OCI-LY1 (cell line): ENCODE data around the gene CDC42BPA.
"Not testable (repeated sequence)": the region's sequence is repeated elsewhere in the genome, so short reads cannot be mapped to it uniquely, and the experiment has no call there.

ENCODE experiments used
- H2AFZ ChIP-seq: fragments of 200-600 bp; sonication (generic), shearing (Covaris generic); 2 replicates; pipeline ENCODE4 v1.6.0; 2014; ENCODE audit warnings: antibody characterized with exemption, mild to moderate bottlenecking, low read length
- H3F3A ChIP-seq: fragments of 200-600 bp; sonication (generic), shearing (Covaris generic); 2 replicates; pipeline ENCODE4 v1.6.0; 2014; ENCODE audit warnings: mild to moderate bottlenecking, antibody characterized with exemption, low read length, moderate library complexity; ENCODE audit not compliant: insufficient read depth
- H3K27ac ChIP-seq: fragments of 200-600 bp; sonication (generic); 2 replicates; pipeline ENCODE4 v1.5.1; 2014; ENCODE audit warnings: low read length, mixed run types, mild to moderate bottlenecking, low read depth; ENCODE audit not compliant: poor library complexity, severe bottlenecking
- H3K27me3 ChIP-seq: fragments of 200-600 bp; sonication (generic); 2 replicates; pipeline ENCODE4 v1.6.0; 2014; ENCODE audit warnings: antibody characterized with exemption, mild to moderate bottlenecking, low read length, moderate library complexity; ENCODE audit not compliant: insufficient read depth
- H3K36me3 ChIP-seq: fragments of 200-600 bp; sonication (generic); 2 replicates; pipeline ENCODE4 v1.6.1; 2014; ENCODE audit warnings: mild to moderate bottlenecking, antibody characterized with exemption, low read length, moderate library complexity, mixed read lengths; ENCODE audit not compliant: insufficient read depth
- H3K4me1 ChIP-seq: fragments of 200-600 bp; sonication (generic); 2 replicates; pipeline ENCODE4 v1.5.1; 2014; ENCODE audit warnings: mild to moderate bottlenecking, low read length, moderate library complexity; ENCODE audit not compliant: insufficient read depth, severe bottlenecking
- H3K4me2 ChIP-seq: fragments of 200-600 bp; sonication (generic), shearing (Covaris generic); 2 replicates; pipeline ENCODE4 v1.6.1; 2014; ENCODE audit warnings: low read length
- H3K4me3 ChIP-seq: fragments of 200-600 bp; sonication (generic); 2 replicates; pipeline ENCODE4 v1.5.1; 2014; ENCODE audit warnings: low read length, low read depth, mild to moderate bottlenecking, mixed read lengths; ENCODE audit not compliant: poor library complexity, severe bottlenecking
- H3K79me2 ChIP-seq: fragments of 200-600 bp; shearing (Covaris generic); 2 replicates; pipeline ENCODE4 v1.6.1; 2016; ENCODE audit warnings: mixed run types, low read length, mixed read lengths; ENCODE audit not compliant: insufficient read depth
- H3K9ac ChIP-seq: fragments of 200-600 bp; sonication (generic), shearing (Covaris generic); 2 replicates; pipeline ENCODE4 v1.6.1; 2014; ENCODE audit warnings: mild to moderate bottlenecking, low read length, mixed read lengths
- H3K9me2 ChIP-seq: fragments of 200-600 bp; sonication (generic), shearing (Covaris generic); 2 replicates; pipeline ENCODE4 v1.6.1; 2014; ENCODE audit warnings: low read depth, mild to moderate bottlenecking, low read length, mixed read lengths
- H3K9me3 ChIP-seq: fragments of 200-600 bp; shearing (Covaris generic); 2 replicates; pipeline ENCODE4 v1.6.1; 2014; ENCODE audit warnings: low read length, mixed read lengths
- H4K20me1 ChIP-seq: fragments of 200-600 bp; sonication (generic), shearing (Covaris generic); 2 replicates; pipeline ENCODE4 v1.6.0; 2016; ENCODE audit warnings: mild to moderate bottlenecking, low read length; ENCODE audit not compliant: insufficient read depth
- EZH2 ChIP-seq: fragments of 200-600 bp; sonication (generic), shearing (Covaris generic); IDR thresholded peaks from 2 replicates; pipeline ENCODE4 v1.8.0; 2017; ENCODE audit warnings: borderline replicate concordance, mixed run types, mild to moderate bottlenecking, antibody characterized with exemption, low read length, moderate library complexity, mixed read lengths
- TF ChIP-seq, protein P1 (sequence below): fragments of 200-600 bp; sonication (generic), shearing (Covaris generic); IDR thresholded peaks from 2 replicates; pipeline ENCODE4 v1.5.1; 2017; ENCODE audit warnings: mild to moderate bottlenecking, antibody characterized with exemption, low read length, moderate library complexity, mixed read lengths

Gene CDC42BPA

GRCh38 chr1:226956942-226957713 is 361.2 kb downstream of the CDC42BPA start:
- Histone ChIP-seq H3K36me3 (no peaks in the 10 kb centered on the region), H3K4me1 (no peaks in the 10 kb centered on the region), H4K20me1 (no peaks in the 10 kb centered on the region), H3K9ac (no peak overlapping the region), H3K79me2 (no peaks in the 10 kb centered on the region), H3K27me3 (no peaks in the 10 kb centered on the region), H3K4me3 (no peak overlapping the region), H3K9me2 (no peaks in the 10 kb centered on the region), H3F3A (no peaks in the 10 kb centered on the region), H2AFZ (no peak overlapping the region), H3K4me2 (no peak overlapping the region), H3K9me3 (no peaks in the 10 kb centered on the region), H3K27ac (no peak overlapping the region)
- TF ChIP-seq EZH2 = no peak
- TF ChIP-seq, protein P1, sequence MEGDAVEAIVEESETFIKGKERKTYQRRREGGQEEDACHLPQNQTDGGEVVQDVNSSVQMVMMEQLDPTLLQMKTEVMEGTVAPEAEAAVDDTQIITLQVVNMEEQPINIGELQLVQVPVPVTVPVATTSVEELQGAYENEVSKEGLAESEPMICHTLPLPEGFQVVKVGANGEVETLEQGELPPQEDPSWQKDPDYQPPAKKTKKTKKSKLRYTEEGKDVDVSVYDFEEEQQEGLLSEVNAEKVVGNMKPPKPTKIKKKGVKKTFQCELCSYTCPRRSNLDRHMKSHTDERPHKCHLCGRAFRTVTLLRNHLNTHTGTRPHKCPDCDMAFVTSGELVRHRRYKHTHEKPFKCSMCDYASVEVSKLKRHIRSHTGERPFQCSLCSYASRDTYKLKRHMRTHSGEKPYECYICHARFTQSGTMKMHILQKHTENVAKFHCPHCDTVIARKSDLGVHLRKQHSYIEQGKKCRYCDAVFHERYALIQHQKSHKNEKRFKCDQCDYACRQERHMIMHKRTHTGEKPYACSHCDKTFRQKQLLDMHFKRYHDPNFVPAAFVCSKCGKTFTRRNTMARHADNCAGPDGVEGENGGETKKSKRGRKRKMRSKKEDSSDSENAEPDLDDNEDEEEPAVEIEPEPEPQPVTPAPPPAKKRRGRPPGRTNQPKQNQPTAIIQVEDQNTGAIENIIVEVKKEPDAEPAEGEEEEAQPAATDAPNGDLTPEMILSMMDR = no peak

DNA sequence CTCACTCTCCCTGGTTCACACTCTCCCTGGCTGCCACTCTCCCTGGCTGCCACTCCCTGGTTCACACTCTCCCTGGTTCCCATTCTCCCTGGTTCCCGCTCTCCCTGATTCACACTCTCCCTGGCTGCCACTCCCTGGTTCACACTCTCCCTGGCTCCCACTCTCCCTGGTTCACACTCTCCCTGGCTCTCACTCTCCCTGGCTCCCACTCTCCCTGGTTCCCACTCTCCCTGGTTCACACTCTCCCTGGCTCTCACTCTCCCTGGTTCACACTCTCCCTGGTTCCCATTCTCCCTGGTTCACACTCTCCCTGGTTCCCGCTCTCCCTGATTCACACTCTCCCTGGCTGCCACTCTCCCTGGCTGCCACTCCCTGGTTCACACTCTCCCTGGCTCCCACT is 362.4 kb downstream of the CDC42BPA start:
- not testable (repeated sequence) for H3K27ac ChIP-seq, H3K4me2 ChIP-seq, H3K27me3 ChIP-seq, H3K9me3 ChIP-seq, H3K9me2 ChIP-seq, H3K36me3 ChIP-seq, H3K79me2 ChIP-seq, H3F3A ChIP-seq, H2AFZ ChIP-seq, H4K20me1 ChIP-seq, H3K4me1 ChIP-seq, H3K9ac ChIP-seq, H3K4me3 ChIP-seq

- Histone ChIP-seq H3K4me3 (no peak overlapping the region), H3K27me3 (no peaks in the 10 kb centered on the region), H3K9ac (no peak overlapping the region), H3K27ac (no peak overlapping the region), H3K9me3 (no peaks in the 10 kb centered on the region), H3K36me3 (no peaks in the 10 kb centered on the region), H3K9me2 (no peaks in the 10 kb centered on the region), H4K20me1 (no peaks in the 10 kb centered on the region), H3K4me2 (no peak overlapping the region), H3F3A (no peaks in the 10 kb centered on the region), H3K4me1 (no peaks in the 10 kb centered on the region), H3K79me2 (no peaks in the 10 kb centered on the region), H2AFZ (no peak overlapping the region)
- TF ChIP-seq, protein P1 = no peak
- TF ChIP-seq EZH2 = no peak
Observed at GRCh38 chr1:226954777-226955176, 363.5 kb downstream of the CDC42BPA start.

DNA sequence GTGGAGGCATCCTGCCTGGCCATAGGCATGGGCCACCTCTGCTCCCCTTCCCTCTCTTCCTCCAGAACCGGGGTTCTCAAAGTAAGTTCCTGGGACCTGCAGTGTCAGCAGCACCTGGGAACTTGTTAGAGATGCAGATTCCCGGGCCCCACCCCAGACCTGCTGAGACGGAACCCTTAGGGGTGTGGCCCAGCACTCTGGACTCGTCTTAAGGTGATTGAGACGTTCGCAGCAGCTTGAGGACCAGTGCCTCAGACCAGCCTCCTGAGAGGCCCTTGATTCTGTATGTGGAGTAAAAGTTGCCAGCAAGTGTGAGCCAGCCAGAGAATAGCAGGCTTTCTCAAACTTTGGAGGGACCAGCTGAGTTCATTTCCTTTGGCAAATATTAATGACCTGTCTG is 364.0 kb downstream of the CDC42BPA start:
- Histone ChIP-seq H3K9me3 (no peaks in the 10 kb centered on the region), H3K36me3 (no peaks in the 10 kb centered on the region), H3K4me3 (no peak overlapping the region), H4K20me1 (no peaks in the 10 kb centered on the region), H3K4me1 (no peaks in the 10 kb centered on the region), H3F3A (no peaks in the 10 kb centered on the region), H3K9ac (no peak overlapping the region), H3K4me2 (no peak overlapping the region), H3K27ac (no peak overlapping the region), H3K9me2 (no peaks in the 10 kb centered on the region), H3K79me2 (no peaks in the 10 kb centered on the region), H2AFZ (no peak overlapping the region), H3K27me3 (no peaks in the 10 kb centered on the region)
- TF ChIP-seq, protein P1 = no peak
- no peak for TF ChIP-seq EZH2
